ENCODE measurements around the gene HM13.

Gene HM13

DNA sequence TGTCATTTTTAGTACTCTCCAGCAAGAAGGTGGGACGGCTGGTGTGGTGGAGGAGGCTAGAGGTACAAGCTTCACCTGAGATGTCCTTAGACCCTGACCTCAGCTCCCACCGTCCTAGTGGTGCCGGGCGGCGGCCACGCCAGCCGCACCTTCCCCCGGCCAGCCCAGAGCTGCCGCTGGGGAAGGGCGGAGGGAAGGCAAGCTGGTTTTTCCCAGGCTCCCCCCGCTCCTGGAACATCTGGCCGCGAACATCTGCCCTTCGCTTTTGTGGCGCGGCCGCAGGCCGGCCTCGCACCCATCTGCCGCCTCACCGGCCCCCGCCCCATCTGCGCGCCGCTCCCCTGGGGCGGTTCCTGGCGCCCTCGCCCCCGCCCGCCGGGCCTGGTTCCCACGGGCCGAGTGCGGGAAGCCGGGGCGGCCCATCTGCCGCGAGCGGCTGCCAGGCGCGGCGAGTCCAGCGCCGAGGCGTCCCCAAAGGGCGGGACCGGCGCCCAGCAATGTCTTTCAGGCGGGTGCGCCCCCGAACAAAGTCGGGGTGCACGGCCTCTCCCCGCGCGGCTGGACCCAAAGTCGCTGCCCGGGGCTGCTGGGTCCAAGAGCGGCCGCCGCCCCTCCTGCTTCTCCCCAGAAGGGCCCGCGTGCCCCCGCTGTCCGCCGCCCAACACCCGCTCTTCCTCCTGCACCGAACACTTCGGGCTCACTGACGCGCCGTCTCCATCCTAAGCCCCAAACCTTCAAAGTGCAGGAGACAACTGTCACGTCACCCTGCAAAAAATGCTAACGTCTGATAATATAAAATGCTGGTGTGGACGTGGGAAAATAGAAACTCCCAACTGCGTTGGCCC is 73.5 kb downstream of the HM13 start:
- no peaks in the 10 kb centered on the region for H3K36me3 ChIP-seq (ENCODE audit: control insufficient read depth, low read length)
- no peaks in the 10 kb centered on the region for H3K79me2 ChIP-seq (ENCODE audit: control insufficient read depth, low read length)
- TF ChIP-seq EZH2phosphoT487 (IDR thresholded peaks at IDR 0.05; ENCODE audit: borderline replicate concordance, low read length), result no peak
- TF ChIP-seq, protein P1, sequence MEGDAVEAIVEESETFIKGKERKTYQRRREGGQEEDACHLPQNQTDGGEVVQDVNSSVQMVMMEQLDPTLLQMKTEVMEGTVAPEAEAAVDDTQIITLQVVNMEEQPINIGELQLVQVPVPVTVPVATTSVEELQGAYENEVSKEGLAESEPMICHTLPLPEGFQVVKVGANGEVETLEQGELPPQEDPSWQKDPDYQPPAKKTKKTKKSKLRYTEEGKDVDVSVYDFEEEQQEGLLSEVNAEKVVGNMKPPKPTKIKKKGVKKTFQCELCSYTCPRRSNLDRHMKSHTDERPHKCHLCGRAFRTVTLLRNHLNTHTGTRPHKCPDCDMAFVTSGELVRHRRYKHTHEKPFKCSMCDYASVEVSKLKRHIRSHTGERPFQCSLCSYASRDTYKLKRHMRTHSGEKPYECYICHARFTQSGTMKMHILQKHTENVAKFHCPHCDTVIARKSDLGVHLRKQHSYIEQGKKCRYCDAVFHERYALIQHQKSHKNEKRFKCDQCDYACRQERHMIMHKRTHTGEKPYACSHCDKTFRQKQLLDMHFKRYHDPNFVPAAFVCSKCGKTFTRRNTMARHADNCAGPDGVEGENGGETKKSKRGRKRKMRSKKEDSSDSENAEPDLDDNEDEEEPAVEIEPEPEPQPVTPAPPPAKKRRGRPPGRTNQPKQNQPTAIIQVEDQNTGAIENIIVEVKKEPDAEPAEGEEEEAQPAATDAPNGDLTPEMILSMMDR (IDR thresholded peaks at IDR 0.05; ENCODE audit: low read depth, low read length, poor library complexity, severe bottlenecking), result no peak
- H3K4me1 ChIP-seq (ENCODE audit: control insufficient read depth, low read length), result 0 out of 2 replicates have a peak, but pooled peaks cover 3% of the 10 kb centered on the region
- H3F3A ChIP-seq (ENCODE audit: control insufficient read depth, insufficient read depth), result no peaks in the 10 kb centered on the region
- peak overlapping the region; percentile 33 for H3K4me2 ChIP-seq (ENCODE audit: low read length)
- H3K4me3 ChIP-seq (ENCODE audit: low read length), result no peak overlapping the region
- H3K27ac ChIP-seq (ENCODE audit: low read depth, low read length), result no peak overlapping the region
- peaks cover 15% of the 10 kb centered on the region for H3K27me3 ChIP-seq (ENCODE audit: control insufficient read depth, low read length)
- H4K20me1 ChIP-seq (ENCODE audit: control insufficient read depth, insufficient read depth, low read depth, low read length), result no peaks in the 10 kb centered on the region
- H3K9me3 ChIP-seq (ENCODE audit: control insufficient read depth, insufficient read depth, low read length), result no peaks in the 10 kb centered on the region
- H3K9me2 ChIP-seq (replicated peaks; ENCODE audit: control insufficient read depth, low read length), result no peaks in the 10 kb centered on the region

DNA sequence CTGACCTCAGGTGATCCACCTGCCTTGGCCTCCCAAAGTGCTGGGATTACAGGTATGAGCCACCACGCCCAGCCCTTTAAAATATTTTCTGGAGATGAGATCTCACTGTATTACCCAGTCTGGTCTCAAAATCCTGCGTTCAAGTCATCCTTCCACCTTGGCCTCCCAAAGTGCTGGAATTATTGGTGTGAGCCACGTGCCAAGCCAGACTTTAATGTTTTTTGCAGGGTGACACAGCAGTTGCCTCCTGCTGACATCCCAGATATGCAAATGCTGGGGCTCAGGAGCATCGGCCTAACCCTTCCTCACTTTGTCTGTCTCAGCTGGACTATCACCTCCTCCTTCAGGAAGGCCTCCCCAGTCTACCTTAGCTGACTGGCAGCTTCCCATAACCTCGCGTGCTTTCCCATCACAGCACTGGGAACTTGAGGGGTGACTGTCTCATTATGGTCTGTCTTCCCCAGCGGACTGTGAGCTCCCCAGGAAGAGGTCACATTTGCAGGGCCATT is 76.5 kb downstream of the HM13 start:
- Histone ChIP-seq H4K20me1 (ENCODE audit: control insufficient read depth, insufficient read depth, low read depth, low read length) (no peaks in the 10 kb centered on the region), H3K36me3 (ENCODE audit: control insufficient read depth, low read length) (no peaks in the 10 kb centered on the region), H3K9me3 (ENCODE audit: control insufficient read depth, insufficient read depth, low read length) (no peaks in the 10 kb centered on the region), H3K27ac (ENCODE audit: low read depth, low read length) (no peak overlapping the region), H3K4me1 (ENCODE audit: control insufficient read depth, low read length) (0 out of 2 replicates have a peak, but pooled peaks cover 3% of the 10 kb centered on the region), H3K4me3 (ENCODE audit: low read length) (no peak overlapping the region), H3K79me2 (ENCODE audit: control insufficient read depth, low read length) (no peaks in the 10 kb centered on the region), H3K27me3 (ENCODE audit: control insufficient read depth, low read length) (peaks cover 15% of the 10 kb centered on the region), H3F3A (ENCODE audit: control insufficient read depth, insufficient read depth) (no peaks in the 10 kb centered on the region), H3K9me2 (replicated peaks; ENCODE audit: control insufficient read depth, low read length) (no peaks in the 10 kb centered on the region), H3K4me2 (ENCODE audit: low read length) (no peak overlapping the region)
- TF ChIP-seq EZH2phosphoT487 (IDR thresholded peaks at IDR 0.05; ENCODE audit: borderline replicate concordance, low read length), result no peak
- TF ChIP-seq, protein P1 (IDR thresholded peaks at IDR 0.05; ENCODE audit: low read depth, low read length, poor library complexity, severe bottlenecking), result no peak

DNA sequence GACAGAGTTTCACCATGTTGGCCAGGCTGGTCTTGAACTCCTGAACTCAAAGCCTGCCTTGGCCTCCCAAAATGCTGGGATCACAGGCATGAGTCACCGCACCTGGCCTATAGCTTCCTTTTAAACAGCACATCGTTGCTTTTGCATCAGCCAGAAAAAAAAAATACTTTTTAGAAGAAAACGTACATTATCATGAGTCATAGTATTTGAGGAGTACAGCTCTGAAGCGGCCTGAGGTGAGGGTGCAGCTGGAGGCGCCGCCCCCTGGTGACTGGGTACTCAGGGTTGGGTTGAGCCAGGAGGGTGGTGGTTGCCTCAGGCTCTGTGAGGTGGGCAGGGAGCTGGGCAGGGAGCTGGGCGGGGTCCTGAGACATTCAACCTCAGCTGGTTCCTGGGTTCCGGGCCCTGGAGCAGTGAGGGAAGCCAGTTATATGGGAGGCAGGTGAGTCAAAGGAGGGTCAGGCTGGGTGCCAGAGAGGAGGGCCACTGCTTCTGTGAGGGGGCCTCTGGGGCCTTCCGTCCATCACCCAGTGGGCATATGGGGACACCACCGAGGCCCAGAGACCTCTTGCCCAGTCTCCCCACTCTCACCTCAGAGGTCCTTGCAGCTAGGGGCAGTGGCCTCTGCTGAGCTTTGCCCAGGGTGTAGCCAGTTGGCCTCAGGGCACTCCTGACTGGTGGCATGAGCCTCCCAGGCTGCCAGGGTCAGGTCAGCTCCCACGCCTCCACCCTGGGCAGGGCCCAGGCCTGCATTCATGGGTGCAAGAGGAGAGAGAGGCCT is 79.2 kb downstream of the HM13 start:
- Histone ChIP-seq H3K79me2 (ENCODE audit: control insufficient read depth, low read length) (no peaks in the 10 kb centered on the region), H3K27me3 (ENCODE audit: control insufficient read depth, low read length) (peaks cover 2% of the 10 kb centered on the region), H3F3A (ENCODE audit: control insufficient read depth, insufficient read depth) (no peaks in the 10 kb centered on the region), H3K4me3 (ENCODE audit: low read length) (no peak overlapping the region), H4K20me1 (ENCODE audit: control insufficient read depth, insufficient read depth, low read depth, low read length) (no peaks in the 10 kb centered on the region), H3K36me3 (ENCODE audit: control insufficient read depth, low read length) (no peaks in the 10 kb centered on the region), H3K27ac (ENCODE audit: low read depth, low read length) (no peak overlapping the region), H3K9me3 (ENCODE audit: control insufficient read depth, insufficient read depth, low read length) (no peaks in the 10 kb centered on the region), H3K4me1 (ENCODE audit: control insufficient read depth, low read length) (no peaks in the 10 kb centered on the region), H3K9me2 (replicated peaks; ENCODE audit: control insufficient read depth, low read length) (no peaks in the 10 kb centered on the region), H3K4me2 (ENCODE audit: low read length) (no peak overlapping the region)
- no peak for TF ChIP-seq EZH2phosphoT487 (IDR thresholded peaks at IDR 0.05; ENCODE audit: borderline replicate concordance, low read length)
- TF ChIP-seq, protein P1 (IDR thresholded peaks at IDR 0.05; ENCODE audit: low read depth, low read length, poor library complexity, severe bottlenecking), result no peak
